Fibroblast of skin of abdomen (primary cell): ENCODE measurements around the gene QDPR. TPM values are rescaled to one million over a fixed set of nuclear protein-coding genes. Genes with fewer than 3 reads are reported as not detected.
"Not testable (repeated sequence)": the region's sequence is repeated elsewhere in the genome, so short reads cannot be mapped to it uniquely, and the experiment has no call there.

ENCODE experiments used
- DNase-seq: peaks from one replicate; pipeline ENCODE4 v3.0.0-alpha.2; 2013
- polyA plus RNA-seq, 2 experiments: library from polyadenylated mRNA; unstranded; fragments of 120-200 nt; gene quantifications; one replicate each; pipeline ENCODE4 v1.2.1, GENCODE V29; 2013; ENCODE audit not compliant: insufficient read length in 2 of 2

The QDPR gene
- 38.6 TPM for polyA plus RNA-seq (2013, experiment 1 of 2; ENCODE audit: insufficient read length)
- 41.0 TPM for polyA plus RNA-seq (2013, experiment 2 of 2; ENCODE audit: insufficient read length)

GRCh38 chr4:17511950-17512795 lies at the start of gene QDPR:
TSS of gene QDPR (minus strand) at chr4:17512090. CDS start at chr4:17512054, 36 bp downstream.
- DNase-seq: peak; percentile 70

- DNase-seq: peak; percentile 77
Observed at GRCh38 chr4:17561195-17561909, 49.5 kb upstream of the QDPR start.

- DNase-seq: no peak
Observed at GRCh38 chr4:17560065-17560673, 48.3 kb upstream of the QDPR start.

- DNase-seq: no peak
Observed at GRCh38 chr4:17559709-17560048, 47.8 kb upstream of the QDPR start.

DNA sequence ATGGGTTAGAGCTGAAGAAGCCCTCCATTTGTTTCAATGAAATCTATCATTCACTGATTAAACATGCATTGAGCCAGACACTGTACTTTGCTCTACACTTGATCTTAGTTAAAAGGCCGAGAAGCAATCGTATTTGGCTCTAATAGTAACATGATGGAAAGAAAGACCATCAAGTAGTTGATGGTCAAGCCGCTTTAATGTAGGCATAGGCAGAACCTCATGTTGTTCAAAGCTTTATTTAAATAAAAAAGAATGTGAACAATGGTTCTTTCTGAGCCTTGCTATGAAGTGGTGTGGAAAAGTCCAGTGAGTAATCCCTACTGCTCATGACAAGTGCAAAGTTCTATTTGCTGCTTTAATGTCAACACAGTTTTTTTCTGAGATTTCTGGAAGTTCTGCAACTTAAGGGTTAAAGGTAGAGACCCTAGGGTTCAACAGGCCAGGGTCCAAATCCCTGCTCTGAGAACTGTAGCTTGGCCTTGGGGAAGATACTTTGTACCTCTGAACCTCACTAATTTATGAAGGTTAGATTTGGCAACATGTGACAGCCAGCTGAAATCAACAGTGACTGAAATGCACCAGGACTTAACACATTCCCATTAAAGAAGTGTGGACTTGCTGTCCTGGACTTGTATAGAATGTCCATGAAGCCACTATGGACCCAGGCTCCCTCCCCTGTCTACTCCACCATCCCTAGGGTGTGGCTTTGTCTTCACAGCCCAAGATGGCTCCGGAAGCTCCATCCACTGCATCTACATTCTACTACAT lies 47.2 kb upstream of the QDPR start:
- DNase-seq: no peak

DNA sequence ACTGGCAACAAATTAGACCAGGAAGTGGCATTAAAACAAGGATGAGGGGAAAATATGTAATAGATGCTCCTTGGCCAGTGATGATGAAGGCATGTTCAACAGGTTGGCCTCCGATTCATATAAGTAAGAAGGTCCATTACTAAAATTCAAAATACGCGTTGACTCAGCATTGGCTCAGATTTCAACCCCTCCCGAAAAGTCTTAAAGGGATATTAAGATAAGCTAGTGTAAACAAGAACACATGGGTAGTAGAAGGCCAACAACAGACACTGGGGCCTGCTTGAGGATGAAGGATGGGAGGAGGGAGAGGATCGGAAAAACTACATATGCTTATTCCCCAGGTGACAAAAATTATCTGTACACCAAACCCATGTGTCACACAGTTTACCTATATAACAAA lies 46.0 kb upstream of the QDPR start:
- DNase-seq: no peak

DNA sequence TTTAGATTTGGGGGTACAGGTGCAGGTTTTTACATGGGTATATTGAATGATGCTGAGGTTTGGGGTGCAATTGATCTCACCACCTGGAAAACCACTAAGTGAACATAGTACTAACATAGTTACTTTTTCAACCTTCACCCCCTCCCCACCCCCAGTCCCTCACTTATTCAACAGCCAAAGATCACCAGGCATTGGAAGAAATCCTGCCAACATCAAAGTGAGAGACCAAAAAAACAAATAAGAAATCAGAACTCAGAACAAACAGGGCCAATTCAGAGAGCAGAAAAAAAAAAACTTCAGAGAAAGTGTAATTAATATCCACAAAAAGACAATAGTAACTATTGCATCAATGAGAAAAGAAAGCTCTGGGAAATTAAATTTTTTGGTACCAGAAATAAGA lies 44.6 kb upstream of the QDPR start:
- no peak for DNase-seq

- no peak for DNase-seq
Observed at GRCh38 chr4:17554568-17554967, 42.7 kb upstream of the QDPR start.

DNA sequence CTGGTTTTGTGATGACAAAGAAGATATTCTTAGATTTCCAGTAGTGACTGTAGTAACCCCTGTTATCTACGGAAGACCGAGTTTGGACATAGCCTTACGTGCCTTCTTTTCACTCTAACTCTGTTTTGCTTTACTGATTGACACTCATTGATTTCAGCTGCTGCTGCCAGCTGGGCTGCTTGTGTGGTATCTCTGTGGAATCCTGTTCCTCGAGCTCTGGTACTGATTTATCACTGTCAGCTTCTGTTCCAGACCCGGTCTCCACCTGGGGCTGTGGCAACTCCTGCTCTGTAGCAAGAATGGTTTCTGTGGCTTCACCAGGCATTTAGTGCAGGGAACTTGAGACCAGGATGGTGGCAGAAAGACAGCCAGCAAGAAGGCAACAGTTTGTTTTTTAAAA lies 40.5 kb upstream of the QDPR start:
- no peak for DNase-seq

- DNase-seq: no peak
Observed at GRCh38 chr4:17550549-17550948, 38.7 kb upstream of the QDPR start.

DNA sequence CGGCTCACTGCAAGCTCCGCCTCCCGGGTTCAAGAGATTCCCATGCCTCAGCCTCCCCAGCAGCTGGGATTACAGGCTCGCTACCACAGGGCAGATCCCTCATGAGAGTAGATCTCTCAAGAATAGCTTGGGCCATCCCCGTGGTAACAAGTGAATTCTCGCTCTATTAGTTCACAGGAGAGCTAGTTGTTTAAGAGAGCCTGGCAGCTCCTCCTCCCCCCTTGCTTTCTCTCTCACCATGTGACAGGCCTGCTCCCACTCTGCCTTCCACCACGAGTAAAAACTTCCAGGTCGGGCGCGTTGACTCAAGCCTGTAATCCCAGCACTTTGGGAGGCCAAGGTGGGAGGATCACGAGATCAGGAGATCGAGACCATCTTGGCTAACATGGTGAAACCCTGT lies 34.8 kb upstream of the QDPR start:
- no peak for DNase-seq

DNA sequence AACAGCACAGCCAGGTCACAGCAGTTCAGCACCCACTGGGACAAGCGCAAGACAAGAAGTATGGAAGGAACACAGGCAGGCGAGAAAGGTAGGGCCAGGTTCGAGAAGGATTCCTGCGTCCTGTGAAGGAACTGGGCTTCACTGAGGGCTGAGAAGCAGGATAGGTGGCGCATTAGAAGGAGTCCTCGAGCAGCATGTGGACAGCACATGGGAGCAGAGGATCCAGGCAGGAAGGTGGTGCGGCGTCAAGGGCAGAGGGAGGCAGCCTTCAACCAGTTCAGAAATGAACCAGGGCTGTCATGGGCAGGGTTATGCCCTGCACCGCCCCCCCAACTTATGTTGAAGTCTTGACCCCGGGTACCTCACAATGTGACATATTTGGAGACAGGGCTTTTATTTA lies 34.3 kb upstream of the QDPR start:
- no peak for DNase-seq

- DNase-seq: no peak
Observed at GRCh38 chr4:17545374-17546140, 33.7 kb upstream of the QDPR start.

GRCh38 chr4:17544831-17545234 lies 32.9 kb upstream of the QDPR start:
- DNase-seq: no peak

DNA sequence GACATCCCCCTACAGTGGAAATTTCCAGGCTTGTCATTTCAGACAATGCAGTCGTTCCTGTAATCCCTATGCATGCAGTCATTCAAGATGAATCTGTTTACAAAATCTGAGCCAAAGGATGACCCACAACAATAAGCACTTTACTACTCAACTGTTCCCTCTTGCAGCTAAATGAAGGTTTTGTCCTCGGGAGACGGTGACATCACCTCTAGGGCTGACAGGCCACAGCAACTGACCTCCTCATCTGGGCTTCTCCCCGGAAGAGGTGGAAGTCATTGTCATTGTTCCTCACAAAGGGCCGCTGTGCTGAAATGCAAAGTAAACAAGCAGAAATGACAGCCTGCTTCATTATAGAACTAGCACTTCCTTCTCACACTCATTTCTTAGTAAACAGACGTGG lies 32.3 kb upstream of the QDPR start:
- no peak for DNase-seq

DNA sequence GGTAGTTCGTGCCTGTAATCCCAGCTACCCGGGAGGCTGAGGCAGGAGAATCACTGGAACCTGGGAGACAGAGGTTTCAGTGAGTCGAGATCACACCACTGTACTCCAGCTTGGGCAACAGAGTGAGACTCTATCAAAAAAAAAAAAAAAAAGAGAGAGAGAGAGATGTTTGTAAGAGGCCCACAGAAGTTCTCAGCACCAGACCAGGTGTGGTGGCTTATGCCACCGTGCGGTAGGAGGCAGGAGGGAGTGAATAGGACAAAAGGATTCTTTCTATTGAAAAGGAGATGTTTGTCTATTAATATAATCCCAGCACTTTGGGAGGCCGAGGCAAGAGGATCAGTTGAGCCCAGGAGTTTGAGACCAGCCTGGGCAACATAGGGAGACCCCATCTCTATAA lies 25.2 kb upstream of the QDPR start:
- not testable (repeated sequence) for DNase-seq

GRCh38 chr4:17535906-17536305 lies 24.0 kb upstream of the QDPR start:
- DNase-seq: no peak

GRCh38 chr4:17535242-17535641 lies 23.4 kb upstream of the QDPR start:
- no peak for DNase-seq

DNA sequence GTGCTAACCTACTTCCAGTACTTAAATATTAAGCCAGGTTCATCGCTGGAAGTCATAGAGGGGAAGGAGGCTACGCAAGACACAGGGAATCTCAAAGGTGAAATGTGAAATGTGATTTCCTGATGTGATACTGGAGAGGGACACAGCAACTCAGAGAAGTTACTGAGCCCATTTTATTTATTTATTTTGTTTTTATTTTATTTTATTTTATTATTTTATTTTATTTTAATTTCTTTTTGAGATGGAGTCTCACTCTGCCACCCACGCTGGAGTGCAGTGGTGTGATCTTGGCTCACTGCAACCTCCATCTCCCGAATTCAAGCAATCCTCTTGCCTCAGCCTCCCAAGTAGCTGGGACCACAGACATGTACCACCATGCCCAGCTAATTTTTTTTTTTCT lies 22.8 kb upstream of the QDPR start:
- no peak for DNase-seq

DNA sequence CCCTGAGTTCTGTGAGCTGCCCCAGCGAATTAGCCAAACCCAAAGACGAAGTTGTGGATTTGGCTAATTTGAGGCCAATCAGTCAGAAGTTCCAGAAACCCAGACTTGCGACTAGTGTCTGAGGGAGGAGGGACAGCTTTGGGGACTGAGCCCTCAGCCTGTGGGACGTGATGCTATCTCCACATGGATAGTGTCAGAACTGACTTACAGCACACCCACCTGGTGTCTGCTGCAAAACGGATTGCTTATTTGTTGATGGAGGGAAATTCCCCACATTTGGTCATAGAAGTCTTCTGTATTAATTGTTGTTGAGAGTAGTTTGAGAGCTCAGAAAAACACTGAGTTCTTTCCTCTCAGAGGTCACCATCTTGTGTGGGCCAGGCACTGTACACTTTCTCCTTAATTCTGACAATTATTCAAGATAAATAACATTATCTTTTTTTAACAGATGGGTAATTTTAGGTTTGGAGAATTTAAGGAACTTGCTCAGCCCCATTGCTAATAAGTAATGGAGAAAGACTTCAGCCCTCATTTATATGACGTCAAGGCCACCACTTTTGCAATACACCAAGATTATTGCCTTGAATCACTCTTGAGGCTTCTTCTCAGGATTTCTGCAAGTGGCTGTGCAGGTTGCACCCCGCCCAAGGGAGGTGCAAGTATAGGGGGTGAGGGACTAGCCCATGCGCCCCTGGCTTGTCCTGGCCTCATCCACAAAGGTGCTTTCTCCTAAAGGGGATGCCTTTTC lies 19.8 kb upstream of the QDPR start:
- no peak for DNase-seq

DNA sequence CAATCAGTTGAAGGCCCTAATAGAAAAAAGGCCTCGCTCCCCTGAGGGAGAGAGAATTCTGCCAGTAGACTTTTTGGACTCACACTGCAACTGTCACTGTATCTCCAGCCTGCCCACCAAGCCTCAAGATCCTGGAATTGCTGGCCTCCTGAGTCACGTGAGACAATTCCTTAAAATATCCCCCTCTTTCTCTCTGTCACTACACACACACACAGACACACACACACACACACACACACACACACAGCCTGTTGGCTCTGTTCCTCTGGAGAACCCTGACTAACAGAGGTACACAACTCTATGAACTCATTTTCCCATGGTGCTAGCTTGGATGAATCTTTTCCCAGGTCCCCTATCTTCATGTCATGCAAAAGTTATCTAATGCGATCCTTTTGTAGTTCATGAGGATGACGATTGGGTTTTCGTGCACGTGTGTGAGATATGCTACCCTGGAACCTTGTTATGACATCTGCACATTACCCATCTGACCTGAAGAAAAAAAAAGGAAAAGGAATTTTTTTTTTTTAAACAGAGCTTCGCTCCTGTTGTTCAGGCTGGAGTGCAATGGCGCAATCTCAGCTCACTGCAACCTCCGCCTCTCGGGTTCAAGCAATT lies 16.8 kb upstream of the QDPR start:
- DNase-seq: no peak
